Measurements from ENCODE around the gene PTPRK.
"Not testable (repeated sequence)": the region's sequence is repeated elsewhere in the genome, so short reads cannot be mapped to it uniquely, and the experiment has no call there.

Gene PTPRK

DNA sequence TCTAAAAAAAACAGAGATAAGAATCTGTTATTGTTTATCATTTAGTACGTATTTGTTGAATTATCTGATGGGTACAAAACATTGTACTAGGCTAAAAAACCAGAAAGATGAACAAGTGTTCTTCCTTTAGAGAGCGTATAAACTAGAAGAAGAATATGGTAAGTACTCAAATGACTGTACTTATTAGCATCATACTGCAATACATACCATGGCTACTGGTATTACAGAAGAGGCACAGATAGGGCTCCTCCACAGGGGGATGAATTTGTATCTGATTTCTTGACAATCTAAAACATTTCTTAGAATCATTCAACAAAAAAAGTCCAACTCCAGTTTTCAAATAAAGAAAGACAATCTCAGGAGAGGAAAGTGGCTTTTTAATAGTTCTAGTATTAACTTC lies 501.6 kb downstream of the PTPRK start:
- DNase-seq (ENCODE audit: low spot score) = no peak

DNA sequence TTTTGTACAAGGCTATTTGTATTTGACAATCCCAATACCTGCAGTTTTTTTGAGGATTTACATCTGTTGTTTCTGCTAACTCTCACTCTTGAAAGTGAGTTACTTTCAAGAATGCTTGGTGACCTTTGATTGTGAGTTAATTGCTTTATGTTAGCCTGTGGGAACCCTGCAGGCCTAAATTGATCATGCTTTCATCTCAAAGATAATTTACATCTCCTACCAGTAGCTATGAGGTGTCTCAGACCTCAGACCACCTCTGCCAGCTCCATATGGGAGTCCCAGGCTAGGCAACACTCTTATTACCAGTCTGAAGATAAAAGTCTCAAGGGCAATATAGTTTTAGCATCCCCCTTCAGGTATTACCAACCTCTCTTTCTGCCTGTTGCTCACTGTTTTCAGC lies 503.1 kb downstream of the PTPRK start:
- DNase-seq (ENCODE audit: low spot score) = no peak

- no peak for DNase-seq (ENCODE audit: low spot score)
Observed at GRCh38 chr6:128007658-128008057, 512.7 kb downstream of the PTPRK start.

DNA sequence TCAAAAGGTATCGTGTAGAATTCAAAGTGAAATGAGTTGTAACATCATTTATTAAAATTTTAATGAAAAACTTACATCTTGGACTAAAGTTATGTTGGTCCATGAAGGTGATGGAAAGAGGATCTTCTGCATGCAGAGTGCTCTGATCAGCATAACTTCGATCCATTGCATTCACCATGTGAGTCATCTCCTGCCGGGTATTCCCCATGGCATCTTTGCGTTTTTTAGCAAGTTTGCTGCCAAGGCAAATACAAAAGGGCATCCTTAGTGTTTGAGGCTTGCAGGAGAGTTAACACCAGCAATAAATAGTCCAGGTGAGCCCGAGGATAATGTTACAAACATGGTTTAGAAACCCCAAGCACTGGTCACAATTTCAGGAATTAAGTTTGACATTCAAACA lies 515.4 kb downstream of the PTPRK start:
- DNase-seq (ENCODE audit: low spot score) = no peak

- no peak for DNase-seq (ENCODE audit: low spot score)
Observed at GRCh38 chr6:128000363-128000762, 520.0 kb downstream of the PTPRK start.

DNA sequence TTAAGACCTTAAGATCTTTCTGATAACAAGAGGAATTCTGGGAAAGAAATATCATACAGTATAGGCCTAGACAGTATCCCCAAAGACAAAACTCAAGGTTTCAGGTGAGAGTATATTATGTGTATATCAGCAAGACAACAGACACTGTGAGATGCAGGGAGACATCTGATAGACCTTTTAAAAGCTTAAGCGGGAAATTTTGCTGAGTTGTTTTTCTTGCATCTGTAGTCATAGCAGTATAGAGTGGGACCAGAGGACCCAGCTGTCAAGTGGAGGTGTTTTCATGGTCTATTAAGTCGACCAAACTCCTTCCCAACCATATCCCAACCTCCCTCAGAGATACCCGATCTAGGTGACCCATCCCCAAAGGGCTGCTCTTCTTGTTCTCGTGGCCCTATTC lies 521.4 kb downstream of the PTPRK start:
- DNase-seq (ENCODE audit: low spot score) = no peak

DNA sequence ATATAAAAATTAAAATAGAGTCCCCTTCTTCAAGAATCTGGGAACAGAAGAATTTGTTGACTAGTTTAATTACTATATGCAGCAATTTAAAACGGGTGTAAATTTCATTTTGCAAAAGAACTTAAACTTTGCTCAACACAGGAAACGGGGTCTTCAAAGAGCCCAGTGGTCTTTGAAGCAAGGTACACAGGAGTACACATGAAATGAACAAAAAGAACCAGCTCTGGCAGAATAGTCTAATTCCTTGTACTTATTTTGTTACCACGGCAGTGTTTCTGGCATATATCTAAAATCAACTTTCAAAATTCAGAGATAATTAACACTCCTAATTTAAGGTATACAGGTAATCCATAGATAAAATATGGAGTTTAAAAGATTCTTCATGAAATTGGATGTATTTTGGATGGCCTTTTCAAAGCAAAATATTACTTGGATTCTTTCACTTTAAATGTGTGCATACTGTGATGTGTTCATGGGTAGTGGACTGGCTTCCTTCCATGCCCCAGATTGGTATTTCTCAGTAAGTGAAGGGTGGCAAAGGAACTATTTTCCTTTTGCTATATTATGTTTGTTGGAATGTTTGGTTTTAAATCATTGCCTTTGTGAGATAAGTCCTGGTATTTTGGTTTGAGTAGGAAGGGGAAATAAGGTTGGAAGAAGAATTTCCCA lies 522.8 kb downstream of the PTPRK start:
- DNase-seq (ENCODE audit: low spot score) = no peak

- DNase-seq (ENCODE audit: low spot score) = no peak
Observed at GRCh38 chr6:127996925-127997324, 523.5 kb downstream of the PTPRK start.

GRCh38 chr6:127992144-127992543 lies 528.3 kb downstream of the PTPRK start:
- DNase-seq (ENCODE audit: low spot score) = no peak

- no peak for DNase-seq (ENCODE audit: low spot score)
Observed at GRCh38 chr6:127990074-127990473, 530.3 kb downstream of the PTPRK start.

DNA sequence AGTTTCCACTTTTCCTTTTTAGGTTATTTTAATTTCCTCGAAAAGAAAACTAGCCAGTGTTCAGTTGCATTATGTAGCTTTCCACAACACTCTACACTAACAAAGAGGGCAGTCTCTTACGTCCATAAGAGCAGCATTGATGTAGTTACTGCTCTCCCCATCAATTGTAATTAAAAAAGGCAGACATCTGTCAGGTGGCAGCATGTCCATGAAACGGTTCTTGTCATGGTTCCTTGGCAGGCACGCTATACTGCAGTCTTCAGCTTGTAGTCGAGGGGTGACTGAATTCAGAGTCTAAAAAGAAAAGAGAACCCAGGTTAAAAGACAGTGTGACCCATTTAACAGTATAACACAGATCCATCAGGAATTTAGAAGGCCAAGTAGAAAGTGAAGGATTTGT lies 539.4 kb downstream of the PTPRK start:
- no peak for DNase-seq (ENCODE audit: low spot score)

DNA sequence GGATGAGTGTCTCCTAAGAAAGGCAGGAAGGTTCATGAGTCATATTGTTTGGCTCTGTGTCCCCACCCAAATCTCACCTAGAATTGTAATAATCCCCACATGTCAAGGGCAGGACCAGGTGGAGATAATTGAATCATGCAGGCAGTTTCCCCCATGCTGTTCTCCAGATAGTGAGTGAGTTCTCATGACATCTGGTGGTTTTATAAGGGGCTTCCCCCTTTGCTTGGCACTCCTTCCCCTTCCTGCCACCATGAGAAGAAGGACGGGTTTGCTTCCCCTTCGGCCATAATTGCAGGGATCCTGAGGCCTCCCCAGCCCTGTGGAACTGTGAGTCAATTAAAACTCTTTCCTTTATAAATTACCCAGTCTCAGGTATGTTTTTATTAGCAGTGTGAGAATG lies 542.2 kb downstream of the PTPRK start:
- not testable (repeated sequence) for DNase-seq (ENCODE audit: low spot score)

DNA sequence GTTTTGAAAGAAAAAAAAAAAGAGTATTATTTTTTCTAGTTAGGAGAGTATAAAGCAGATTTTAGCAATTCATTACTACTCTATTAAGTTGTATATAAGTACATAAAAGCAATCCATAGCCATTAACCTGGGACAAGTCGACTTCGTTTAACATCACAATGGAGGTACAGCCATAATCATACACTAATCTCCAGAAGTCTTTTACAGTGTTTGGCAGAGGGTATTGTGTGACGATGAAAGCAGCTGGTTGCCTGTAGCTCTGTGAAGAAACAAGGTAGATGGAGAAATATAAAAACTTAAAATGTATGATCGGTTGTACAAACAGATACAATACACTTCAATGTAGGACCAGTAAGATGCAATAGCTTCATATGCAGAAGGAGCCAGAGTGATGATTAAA lies 543.6 kb downstream of the PTPRK start:
- DNase-seq (ENCODE audit: low spot score) = no peak

- DNase-seq (ENCODE audit: low spot score) = no peak
Observed at GRCh38 chr6:127976111-127976510, 544.3 kb downstream of the PTPRK start.

GRCh38 chr6:127972815-127973214 lies 547.6 kb downstream of the PTPRK start:
- DNase-seq (ENCODE audit: low spot score) = no peak

DNA sequence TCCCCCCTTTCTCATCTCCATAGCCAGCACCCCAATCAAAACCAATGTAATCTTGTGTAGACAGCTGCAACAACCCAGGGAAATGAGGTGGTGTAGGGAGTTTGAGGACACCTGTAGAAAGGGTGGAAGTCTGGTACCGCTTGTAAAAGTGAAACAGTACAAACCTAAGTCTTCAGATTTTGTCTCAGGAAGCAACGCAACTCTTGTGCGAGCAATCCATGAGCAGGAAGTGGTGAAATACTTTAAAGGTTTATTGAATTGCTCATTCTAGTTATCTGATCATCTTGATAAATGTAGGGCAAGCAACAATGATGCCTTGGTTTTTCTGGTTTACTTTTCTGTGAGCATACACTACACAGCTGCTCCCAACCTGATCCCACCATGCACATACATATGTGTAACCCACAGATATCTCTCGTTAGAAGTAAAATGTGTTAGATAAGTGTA lies 548.4 kb downstream of the PTPRK start:
- DNase-seq (ENCODE audit: low spot score) = peak; percentile 16

DNA sequence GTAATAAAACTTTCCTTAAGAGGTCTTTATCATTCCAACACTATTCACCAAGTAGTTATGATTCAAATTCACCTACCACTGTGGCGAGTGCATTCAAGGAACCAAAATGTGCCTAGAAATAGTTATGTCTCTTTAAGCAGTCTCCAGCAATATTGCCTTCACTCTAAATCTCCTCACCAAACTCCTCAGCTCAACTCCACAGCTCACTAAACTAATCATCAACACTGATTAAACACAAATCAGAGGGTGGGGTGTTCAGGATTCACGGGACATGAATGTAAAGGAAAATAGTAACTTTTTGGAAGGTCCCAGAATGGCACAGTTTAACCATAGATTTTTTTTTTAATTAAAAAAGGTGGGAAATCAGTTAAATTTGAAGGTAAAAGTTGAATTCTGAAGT lies 549.0 kb downstream of the PTPRK start:
- DNase-seq (ENCODE audit: low spot score) = no peak

GRCh38 chr6:127969701-127970100 lies 550.7 kb downstream of the PTPRK start:
- DNase-seq (ENCODE audit: low spot score) = no peak

- DNase-seq (ENCODE audit: low spot score) = no peak
Observed at GRCh38 chr6:127968394-127968793, 552.0 kb downstream of the PTPRK start.

- DNase-seq (ENCODE audit: low spot score) = no peak
Observed at GRCh38 chr6:127967708-127968107, 552.7 kb downstream of the PTPRK start.

- DNase-seq (ENCODE audit: low spot score) = no peak
Observed at GRCh38 chr6:127966616-127967015, 553.8 kb downstream of the PTPRK start.

- no peak for DNase-seq (ENCODE audit: low spot score)
Observed at GRCh38 chr6:127963495-127963894, 556.9 kb downstream of the PTPRK start.

GRCh38 chr6:127959869-127960268 lies 560.5 kb downstream of the PTPRK start:
- DNase-seq (ENCODE audit: low spot score) = no peak

DNA sequence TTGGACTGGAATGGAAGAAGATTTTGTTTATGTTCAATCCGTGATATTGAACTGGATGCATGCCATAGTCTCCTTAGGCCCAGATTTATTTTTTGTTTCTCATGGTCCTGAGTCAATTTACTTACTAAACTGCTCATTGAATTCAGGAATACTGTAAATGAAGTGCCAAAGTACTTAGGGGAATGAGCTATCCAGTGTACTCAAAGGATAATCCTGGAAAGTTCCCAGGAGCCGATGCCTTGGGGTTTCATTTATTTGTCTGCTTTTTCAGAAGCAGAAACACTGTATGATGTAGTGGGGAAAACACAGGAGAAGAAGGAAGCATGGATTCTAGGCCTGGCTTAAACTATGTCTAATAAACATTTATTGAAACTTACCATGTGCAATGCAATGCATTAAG lies 563.4 kb downstream of the PTPRK start:
- DNase-seq (ENCODE audit: low spot score) = no peak

All from AG20443 (cell line).